HL-60/S4 (cell line): ENCODE data around the gene HBD.

ENCODE experiments used
- in situ Hi-C: fragments of 300-500 bp; cut with MboI; formaldehyde crosslinking; loops from 2 replicates; pipeline ENCODE4 v1.14.3; 2022; ENCODE audit warnings: low sequenced_read_pairs

Gene HBD

DNA sequence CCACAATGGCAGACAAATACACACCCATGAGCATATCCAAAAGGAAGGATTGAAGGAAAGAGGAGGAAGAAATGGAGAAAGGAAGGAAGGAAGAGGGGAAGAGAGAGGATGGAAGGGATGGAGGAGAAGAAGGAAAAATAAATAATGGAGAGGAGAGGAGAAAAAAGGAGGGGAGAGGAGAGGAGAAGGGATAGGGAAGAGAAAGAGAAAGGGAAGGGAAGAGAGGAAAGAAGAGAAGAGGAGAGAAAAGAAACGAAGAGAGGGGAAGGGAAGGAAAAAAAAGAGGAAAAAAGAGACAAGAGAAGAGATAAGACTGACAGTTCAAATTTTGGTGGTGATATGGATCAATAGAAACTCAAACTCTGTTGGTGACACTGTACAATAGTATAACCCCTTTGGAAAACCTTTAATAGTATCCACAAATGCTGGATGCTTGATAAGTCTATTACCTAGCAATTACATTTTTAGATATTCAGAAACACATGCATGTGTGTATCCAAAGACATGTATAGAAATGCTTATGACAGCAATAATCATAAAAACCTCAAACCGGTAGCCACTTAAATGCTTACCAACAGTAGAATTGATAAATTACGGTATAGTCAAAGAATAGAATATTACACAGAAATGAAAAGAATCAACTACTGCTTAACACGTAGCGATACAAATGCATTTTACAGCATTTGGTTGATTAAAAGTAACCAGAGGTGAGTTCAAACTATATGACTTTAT, 1.2 kb upstream of the HBD start:
- in situ Hi-C loops, result no loop called here

- in situ Hi-C loops, result no loop called here
Observed at GRCh38 chr11:5233307-5233706, 976 bp downstream of the HBD start.

GRCh38 chr11:5232821-5233220, 1.5 kb downstream of the HBD start:
- in situ Hi-C loops, result no loop called here

GRCh38 chr11:5232176-5232575, 2.1 kb downstream of the HBD start:
- in situ Hi-C loops, result no loop called here

GRCh38 chr11:5231111-5231510, 3.2 kb downstream of the HBD start:
- in situ Hi-C loops, result no loop called here

GRCh38 chr11:5230266-5230665, 4.0 kb downstream of the HBD start:
- in situ Hi-C loops, result no loop called here

DNA sequence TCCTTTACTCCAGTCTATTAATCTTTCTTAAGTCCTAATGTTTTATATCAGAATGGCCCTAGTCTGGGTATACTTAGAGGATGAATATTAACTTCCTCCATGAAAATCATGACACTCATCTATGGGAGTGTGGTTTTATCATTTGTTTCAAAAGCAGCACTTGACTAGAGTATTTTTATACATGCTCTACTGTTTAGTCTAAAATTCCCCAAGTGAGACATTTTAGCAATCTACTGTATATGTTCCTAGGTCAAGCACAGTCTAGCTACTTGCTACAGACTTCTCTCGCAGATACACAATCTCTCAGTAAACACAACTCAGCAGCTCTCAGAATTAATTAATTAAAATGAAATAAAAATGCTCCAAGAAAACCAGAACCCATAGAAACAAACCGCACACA, 4.5 kb downstream of the HBD start:
- in situ Hi-C loops, result no loop called here

DNA sequence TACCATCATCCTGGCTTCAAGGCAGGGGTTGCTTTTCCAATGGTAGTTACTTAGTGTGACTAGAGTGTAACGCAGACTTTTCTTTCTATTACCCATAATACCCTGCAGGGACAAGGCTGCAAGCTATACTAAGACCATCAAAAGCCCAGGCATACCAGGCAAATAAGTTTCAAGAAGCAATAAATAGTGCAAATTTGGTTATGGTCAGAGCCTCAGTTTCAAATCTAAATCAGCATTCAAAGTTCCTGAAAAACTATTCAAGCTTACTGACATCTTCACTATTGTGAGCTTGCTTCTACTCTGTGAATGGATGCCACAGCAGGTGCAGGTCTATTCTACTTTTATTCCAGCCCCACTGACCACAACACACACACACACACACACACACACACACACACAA, 4.9 kb downstream of the HBD start:
- in situ Hi-C loops, result no loop called here

DNA sequence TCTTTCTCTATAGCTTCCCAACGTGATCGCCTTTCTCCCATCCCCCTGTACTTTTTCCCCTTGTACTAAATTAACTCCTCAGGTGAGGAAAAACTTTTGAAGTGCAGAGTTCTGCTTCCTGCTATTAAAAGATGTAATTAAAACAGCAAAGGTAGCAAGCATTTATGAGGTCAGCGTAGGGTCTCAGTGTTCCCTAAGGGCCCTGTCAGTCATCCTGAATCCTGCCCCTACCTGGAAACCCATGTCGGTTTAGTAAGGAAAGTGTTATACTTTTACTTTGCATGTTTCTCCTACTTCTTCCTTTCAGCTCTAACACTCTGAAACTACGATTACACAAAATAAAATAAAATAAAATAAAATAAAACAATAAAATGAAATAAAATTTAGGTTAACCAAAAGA, 6.2 kb downstream of the HBD start:
- in situ Hi-C loops, result no loop called here

- in situ Hi-C loops, result no loop called here
Observed at GRCh38 chr11:5227681-5228080, 6.6 kb downstream of the HBD start.

GRCh38 chr11:5226732-5227310, 7.5 kb downstream of the HBD start, which contains the start of gene HBB:
Gene HBB, minus strand, starts transcription at chr11:5227071. Its CDS starts 50 bp downstream, at chr11:5227021.
- in situ Hi-C loops, result no loop called here

DNA sequence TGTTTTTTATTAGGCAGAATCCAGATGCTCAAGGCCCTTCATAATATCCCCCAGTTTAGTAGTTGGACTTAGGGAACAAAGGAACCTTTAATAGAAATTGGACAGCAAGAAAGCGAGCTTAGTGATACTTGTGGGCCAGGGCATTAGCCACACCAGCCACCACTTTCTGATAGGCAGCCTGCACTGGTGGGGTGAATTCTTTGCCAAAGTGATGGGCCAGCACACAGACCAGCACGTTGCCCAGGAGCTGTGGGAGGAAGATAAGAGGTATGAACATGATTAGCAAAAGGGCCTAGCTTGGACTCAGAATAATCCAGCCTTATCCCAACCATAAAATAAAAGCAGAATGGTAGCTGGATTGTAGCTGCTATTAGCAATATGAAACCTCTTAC, 8.8 kb downstream of the HBD start:
- in situ Hi-C loops, result no loop called here

DNA sequence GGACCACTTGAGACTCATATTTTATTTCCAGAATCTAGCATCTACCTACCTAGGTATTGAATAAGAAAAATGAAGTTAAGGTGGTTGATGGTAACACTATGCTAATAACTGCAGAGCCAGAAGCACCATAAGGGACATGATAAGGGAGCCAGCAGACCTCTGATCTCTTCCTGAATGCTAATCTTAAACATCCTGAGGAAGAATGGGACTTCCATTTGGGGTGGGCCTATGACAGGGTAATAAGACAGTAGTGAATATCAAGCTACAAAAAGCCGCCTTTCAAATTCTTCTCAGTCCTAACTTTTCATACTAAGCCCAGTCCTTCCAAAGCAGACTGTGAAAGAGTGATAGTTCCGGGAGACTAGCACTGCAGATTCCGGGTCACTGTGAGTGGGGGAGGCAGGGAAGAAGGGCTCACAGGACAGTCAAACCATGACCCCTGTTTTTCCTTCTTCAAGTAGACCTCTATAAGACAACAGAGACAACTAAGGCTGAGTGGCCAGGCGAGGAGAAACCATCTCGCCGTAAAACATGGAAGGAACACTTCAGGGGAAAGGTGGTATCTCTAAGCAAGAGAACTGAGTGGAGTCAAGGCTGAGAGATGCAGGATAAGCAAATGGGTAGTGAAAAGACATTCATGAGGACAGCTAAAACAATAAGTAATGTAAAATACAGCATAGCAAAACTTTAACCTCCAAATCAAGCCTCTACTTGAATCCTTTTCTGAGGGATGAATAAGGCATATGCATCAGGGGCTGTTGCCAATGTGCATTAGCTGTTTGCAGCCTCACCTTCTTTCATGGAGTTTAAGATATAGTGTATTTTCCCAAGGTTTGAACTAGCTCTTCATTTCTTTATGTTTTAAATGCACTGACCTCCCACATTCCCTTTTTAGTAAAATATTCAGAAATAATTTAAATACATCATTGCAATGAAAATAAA, 9.5 kb downstream of the HBD start:
- in situ Hi-C loops, result no loop called here

GRCh38 chr11:5223686-5224085, 10.6 kb downstream of the HBD start:
- in situ Hi-C loops, result no loop called here

DNA sequence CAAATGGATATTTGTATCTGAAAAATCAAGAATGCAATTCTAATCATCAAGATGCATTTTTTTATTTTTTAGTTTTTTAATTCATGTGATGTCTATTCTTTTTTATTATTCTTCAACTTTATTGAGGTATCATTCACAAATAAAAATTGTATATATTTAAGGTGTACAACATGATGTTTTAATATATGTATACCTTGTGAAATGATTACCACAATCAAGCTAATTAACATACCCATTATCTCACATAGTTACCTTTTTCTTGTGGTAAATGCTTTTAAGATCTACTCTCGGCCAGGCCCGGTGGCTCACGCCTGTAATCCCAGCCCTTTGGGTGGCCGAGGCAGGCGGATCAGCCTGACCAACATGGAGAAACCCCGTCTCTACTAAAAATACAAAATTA, 11.1 kb downstream of the HBD start:
- in situ Hi-C loops, result no loop called here

GRCh38 chr11:5210376-5210885, 23.9 kb downstream of the HBD start:
- in situ Hi-C loops, result no loop called here

DNA sequence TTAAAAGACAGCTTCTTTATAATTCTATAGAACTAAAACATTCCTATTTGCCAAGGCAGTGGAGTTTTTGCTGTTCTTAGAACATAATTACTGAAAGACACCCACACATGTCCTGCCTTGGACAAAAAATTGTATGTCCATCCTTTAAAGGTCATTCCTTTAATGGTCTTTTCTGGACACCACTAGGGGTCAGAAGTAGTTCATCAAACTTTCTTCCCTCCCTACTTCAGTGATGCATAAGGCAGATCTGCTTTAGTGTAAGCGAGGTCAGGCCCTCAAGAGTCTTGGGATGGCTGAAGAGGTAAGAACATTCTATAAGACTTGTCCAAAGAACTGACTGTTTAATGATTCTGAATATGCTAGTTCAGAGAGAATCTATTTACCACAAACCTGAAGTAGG, 29.5 kb downstream of the HBD start:
- in situ Hi-C loops, result no loop called here

- in situ Hi-C loops, result no loop called here
Observed at GRCh38 chr11:5203366-5203765, 30.9 kb downstream of the HBD start.

DNA sequence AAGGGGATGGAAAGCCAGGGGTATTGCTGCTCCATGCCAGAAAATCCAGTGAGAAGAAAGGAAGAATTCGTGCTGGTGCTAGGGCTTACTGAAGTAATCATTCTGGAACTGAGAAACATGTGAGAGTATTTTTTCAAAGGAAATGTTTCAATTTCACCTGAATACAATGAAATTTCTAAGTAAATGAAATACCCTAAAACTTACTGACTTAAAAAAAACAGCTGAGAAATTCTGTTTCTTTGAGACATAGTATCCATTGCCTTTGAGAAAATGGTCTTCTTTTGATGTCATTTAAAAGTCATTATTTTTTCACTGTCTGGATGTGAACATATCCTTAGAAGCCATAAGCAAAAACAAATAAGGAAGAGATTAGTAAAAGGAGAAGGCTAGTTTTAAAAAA, 33.7 kb downstream of the HBD start, which contains the start of gene OR51V1:
OR51V1 (minus strand) TSS at position 101 of the 400 bp plus-strand sequence; CDS start at position 101, 0 bp downstream.
- in situ Hi-C loops, result no loop called here

GRCh38 chr11:5198285-5198684, 36.0 kb downstream of the HBD start:
- in situ Hi-C loops, result no loop called here

GRCh38 chr11:5197536-5197935, 36.7 kb downstream of the HBD start:
- in situ Hi-C loops, result no loop called here
